Erythroblast (primary cell): ENCODE results near the gene OAS3.

Source experiments
- GATA1 ChIP-seq: IDR thresholded peaks from 2 replicates; pipeline ENCODE4 v1.6.1; 2011; ENCODE audit warnings: low read depth, mild to moderate bottlenecking, control low read depth, low read length, moderate library complexity
- POLR2A ChIP-seq: IDR thresholded peaks from 2 replicates; pipeline ENCODE4 v1.6.1; 2011; ENCODE audit warnings: mild to moderate bottlenecking, low read length

- TF ChIP-seq POLR2A (no peak), GATA1 (no peak)
Measured at GRCh38 chr12:113005762-113006161, 67.5 kb downstream of the OAS3 start.
